Lower leg skin (tissue), 3 donors: ENCODE measurements around the gene WIPI1.

Experiments used
- POLR2A ChIP-seq, 2 donors: fragments of 450-650 bp; IDR thresholded peaks; one replicate each; pipeline ENCODE4 v1.6.1; 2016 to 2017; ENCODE audit warnings: antibody characterized with exemption in 2 of 2, mild to moderate bottlenecking in 1 of 2, moderate library complexity in 1 of 2
- TF ChIP-seq, protein P1 (sequence below), 3 donors: fragments of 450-650 bp; IDR thresholded peaks; one replicate each; pipeline ENCODE4 v1.5.1; 2016; ENCODE audit warnings: antibody characterized with exemption in 3 of 3, mild to moderate bottlenecking in 3 of 3, moderate library complexity in 2 of 3

DNA sequence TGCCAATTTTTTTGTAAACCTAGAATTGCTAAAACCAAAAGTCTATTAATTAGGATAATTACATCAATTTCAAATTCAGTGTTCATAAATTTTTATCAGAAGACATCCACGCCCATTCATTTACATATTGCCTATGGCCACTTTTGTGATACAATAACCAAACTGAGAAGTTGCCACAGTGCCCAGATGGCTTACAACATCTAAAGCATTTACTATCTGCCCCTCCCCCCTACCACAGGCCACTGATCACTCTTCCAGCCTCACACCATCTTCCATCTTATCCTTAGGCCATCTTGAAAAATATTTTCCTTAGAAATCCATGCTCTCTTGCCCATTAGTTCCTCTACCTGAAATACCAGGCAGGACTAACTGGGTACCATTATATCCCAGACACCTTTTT lies 48.7 kb upstream of the WIPI1 start:
- no peak for TF ChIP-seq POLR2A (IDR thresholded peaks at IDR 0.05)
- TF ChIP-seq, protein P1, sequence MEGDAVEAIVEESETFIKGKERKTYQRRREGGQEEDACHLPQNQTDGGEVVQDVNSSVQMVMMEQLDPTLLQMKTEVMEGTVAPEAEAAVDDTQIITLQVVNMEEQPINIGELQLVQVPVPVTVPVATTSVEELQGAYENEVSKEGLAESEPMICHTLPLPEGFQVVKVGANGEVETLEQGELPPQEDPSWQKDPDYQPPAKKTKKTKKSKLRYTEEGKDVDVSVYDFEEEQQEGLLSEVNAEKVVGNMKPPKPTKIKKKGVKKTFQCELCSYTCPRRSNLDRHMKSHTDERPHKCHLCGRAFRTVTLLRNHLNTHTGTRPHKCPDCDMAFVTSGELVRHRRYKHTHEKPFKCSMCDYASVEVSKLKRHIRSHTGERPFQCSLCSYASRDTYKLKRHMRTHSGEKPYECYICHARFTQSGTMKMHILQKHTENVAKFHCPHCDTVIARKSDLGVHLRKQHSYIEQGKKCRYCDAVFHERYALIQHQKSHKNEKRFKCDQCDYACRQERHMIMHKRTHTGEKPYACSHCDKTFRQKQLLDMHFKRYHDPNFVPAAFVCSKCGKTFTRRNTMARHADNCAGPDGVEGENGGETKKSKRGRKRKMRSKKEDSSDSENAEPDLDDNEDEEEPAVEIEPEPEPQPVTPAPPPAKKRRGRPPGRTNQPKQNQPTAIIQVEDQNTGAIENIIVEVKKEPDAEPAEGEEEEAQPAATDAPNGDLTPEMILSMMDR (IDR thresholded peaks at IDR 0.05) = no peak
